Neural progenitor cell (in vitro differentiated cells): Measurements from ENCODE around the gene CLCN6. TPM values are rescaled to one million over a fixed set of nuclear protein-coding genes. Genes with fewer than 3 reads are reported as not detected.

Experiments used
- DNase-seq: peaks from one replicate; pipeline ENCODE4 v3.0.0-alpha.2; 2016; ENCODE audit warnings: low spot score
- H2AFZ ChIP-seq: fragments of 200-600 bp; sonication (generic); replicated peaks from 2 replicates; pipeline ENCODE4 v1.6.1; 2016; ENCODE audit warnings: antibody characterized with exemption
- H3F3A ChIP-seq: fragments of 200-600 bp; sonication (generic); 2 replicates; pipeline ENCODE4 v1.6.1; 2016; ENCODE audit warnings: antibody characterized with exemption, low read depth
- H3K27ac ChIP-seq: fragments of 200-600 bp; sonication (generic); 2 replicates; pipeline ENCODE4 v1.5.1; 2016; ENCODE audit warnings: mild to moderate bottlenecking
- H3K27me3 ChIP-seq: fragments of 200-600 bp; sonication (generic); 2 replicates; pipeline ENCODE4 v1.6.1; 2016; ENCODE audit warnings: mild to moderate bottlenecking, moderate library complexity
- H3K36me3 ChIP-seq: fragments of 200-600 bp; sonication (generic); 2 replicates; pipeline ENCODE4 v1.5.1; 2016
- H3K4me1 ChIP-seq: fragments of 200-600 bp; sonication (generic); 2 replicates; pipeline ENCODE4 v1.6.1; 2016; ENCODE audit warnings: mixed run types
- H3K4me2 ChIP-seq: fragments of 200-600 bp; sonication (generic); 2 replicates; pipeline ENCODE4 v1.6.1; 2016
- H3K4me3 ChIP-seq: fragments of 200-600 bp; sonication (generic); 2 replicates; pipeline ENCODE4 v1.5.1; 2016
- H3K79me2 ChIP-seq: fragments of 200-600 bp; sonication (generic); 2 replicates; pipeline ENCODE4 v1.6.1; 2016; ENCODE audit warnings: low read depth
- H3K9ac ChIP-seq: fragments of 200-600 bp; sonication (generic); 2 replicates; pipeline ENCODE4 v1.6.1; 2016
- H3K9me3 ChIP-seq: fragments of 200-600 bp; sonication (generic); 2 replicates; pipeline ENCODE4 v1.5.1; 2016; ENCODE audit warnings: low read depth
- H4K20me1 ChIP-seq: fragments of 200-600 bp; sonication (generic); 2 replicates; pipeline ENCODE4 v1.6.1; 2016; ENCODE audit warnings: low read depth
- H3K27ac Mint-ChIP-seq: 3 replicates; pipeline ENCODE4 v1.8.0; 2021; ENCODE audit warnings: mixed read lengths
- H3K27me3 Mint-ChIP-seq: 2 replicates; pipeline ENCODE4 v1.8.0; 2022; ENCODE audit warnings: low read depth, mild to moderate bottlenecking, inconsistent platforms, moderate library complexity, mixed read lengths; ENCODE audit not compliant: insufficient read depth
- H3K36me3 Mint-ChIP-seq: 3 replicates; pipeline ENCODE4 v1.8.0; 2021; ENCODE audit warnings: mixed read lengths
- H3K4me1 Mint-ChIP-seq: 3 replicates; pipeline ENCODE4 v1.8.0; 2021; ENCODE audit warnings: mixed read lengths
- H3K4me3 Mint-ChIP-seq: 3 replicates; pipeline ENCODE4 v1.8.0; 2021; ENCODE audit warnings: mild to moderate bottlenecking, moderate library complexity, mixed read lengths
- H3K9me3 Mint-ChIP-seq: 3 replicates; pipeline ENCODE4 v1.8.0; 2020; ENCODE audit warnings: mixed read lengths
- EZH2 ChIP-seq: fragments of 200-600 bp; sonication (generic); IDR thresholded peaks from 2 replicates; pipeline ENCODE4 v1.6.1; 2017; ENCODE audit warnings: antibody characterized with exemption, mild to moderate bottlenecking, moderate library complexity
- EZH2phosphoT487 ChIP-seq: fragments of 200-600 bp; sonication (generic); IDR thresholded peaks from 2 replicates; pipeline ENCODE4 v1.6.1; 2017; ENCODE audit warnings: antibody characterized with exemption
- total RNA-seq: library from RNA; depleted of rRNA; stranded (reverse); fragments of >200 nt; gene quantifications from 2 replicates; pipeline ENCODE4 v1.2.3, GENCODE V29; 2015; ENCODE audit warnings: low replicate concordance
- TF ChIP-seq, protein P1 (sequence below): fragments of 200-600 bp; sonication (generic); IDR thresholded peaks from 2 replicates; pipeline ENCODE4 v1.5.1; 2017; ENCODE audit warnings: antibody characterized with exemption, mild to moderate bottlenecking

CLCN6 gene
- total RNA-seq, 1 donor from 2014 or later: 10.3 TPM

DNA sequence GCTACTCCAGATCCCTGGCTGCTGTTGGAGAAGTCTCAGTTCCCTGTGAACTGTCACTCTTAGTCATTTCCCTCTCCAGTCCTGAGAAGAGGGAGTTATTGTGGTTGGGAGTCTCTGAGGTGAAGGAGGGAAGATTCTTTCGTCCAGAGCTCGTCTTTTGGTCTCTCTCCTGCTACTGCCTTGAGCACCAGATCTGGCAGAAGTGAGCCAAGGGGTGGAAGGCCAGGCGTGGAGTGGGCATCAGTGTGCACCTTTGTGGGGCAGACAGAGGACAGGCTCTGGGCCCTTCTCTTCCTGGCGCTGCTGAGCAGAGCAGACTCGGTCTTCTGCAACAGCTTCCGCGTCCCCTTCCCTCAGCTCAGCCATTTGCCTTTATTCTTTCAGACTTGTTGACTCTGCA, 19.1 kb downstream of the CLCN6 start:
- peaks cover 23% of the 10 kb centered on the region for H3K36me3 Mint-ChIP-seq

DNA sequence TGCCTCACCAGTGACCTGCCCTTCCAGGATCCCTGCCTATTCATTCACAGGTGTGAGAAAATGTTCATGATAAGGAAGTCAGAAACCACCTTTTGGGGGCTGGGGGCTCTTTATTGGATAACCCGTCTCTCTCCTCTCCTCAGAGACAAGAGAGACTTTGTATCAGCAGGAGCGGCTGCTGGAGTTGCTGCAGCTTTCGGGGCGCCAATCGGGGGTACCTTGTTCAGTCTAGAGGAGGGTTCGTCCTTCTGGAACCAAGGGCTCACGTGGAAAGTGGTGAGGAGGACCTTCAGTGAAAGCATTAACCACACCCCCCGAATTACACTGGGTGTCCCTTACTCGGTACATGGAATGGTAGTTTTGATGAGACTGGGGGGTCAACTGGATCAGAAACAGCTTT, 21.0 kb downstream of the CLCN6 start:
- Mint-ChIP-seq H3K27me3 (peaks cover 2% of the 10 kb centered on the region), H3K4me1 (no peaks in the 10 kb centered on the region), H3K4me3 (no peak overlapping the region), H3K36me3 (peaks cover 22% of the 10 kb centered on the region), H3K9me3 (no peaks in the 10 kb centered on the region), H3K27ac (no peak overlapping the region)
- TF ChIP-seq EZH2 (no peak), EZH2phosphoT487 (no peak)
- TF ChIP-seq, protein P1, sequence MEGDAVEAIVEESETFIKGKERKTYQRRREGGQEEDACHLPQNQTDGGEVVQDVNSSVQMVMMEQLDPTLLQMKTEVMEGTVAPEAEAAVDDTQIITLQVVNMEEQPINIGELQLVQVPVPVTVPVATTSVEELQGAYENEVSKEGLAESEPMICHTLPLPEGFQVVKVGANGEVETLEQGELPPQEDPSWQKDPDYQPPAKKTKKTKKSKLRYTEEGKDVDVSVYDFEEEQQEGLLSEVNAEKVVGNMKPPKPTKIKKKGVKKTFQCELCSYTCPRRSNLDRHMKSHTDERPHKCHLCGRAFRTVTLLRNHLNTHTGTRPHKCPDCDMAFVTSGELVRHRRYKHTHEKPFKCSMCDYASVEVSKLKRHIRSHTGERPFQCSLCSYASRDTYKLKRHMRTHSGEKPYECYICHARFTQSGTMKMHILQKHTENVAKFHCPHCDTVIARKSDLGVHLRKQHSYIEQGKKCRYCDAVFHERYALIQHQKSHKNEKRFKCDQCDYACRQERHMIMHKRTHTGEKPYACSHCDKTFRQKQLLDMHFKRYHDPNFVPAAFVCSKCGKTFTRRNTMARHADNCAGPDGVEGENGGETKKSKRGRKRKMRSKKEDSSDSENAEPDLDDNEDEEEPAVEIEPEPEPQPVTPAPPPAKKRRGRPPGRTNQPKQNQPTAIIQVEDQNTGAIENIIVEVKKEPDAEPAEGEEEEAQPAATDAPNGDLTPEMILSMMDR: no peak
- Histone ChIP-seq H3K4me3 (no peak overlapping the region), H2AFZ (no peak overlapping the region), H3K9me3 (no peaks in the 10 kb centered on the region), H4K20me1 (no peaks in the 10 kb centered on the region), H3K36me3 (no peaks in the 10 kb centered on the region), H3K9ac (no peak overlapping the region), H3K4me1 (no peaks in the 10 kb centered on the region), H3K4me2 (no peak overlapping the region), H3K27ac (no peak overlapping the region), H3K79me2 (no peaks in the 10 kb centered on the region), H3F3A (no peaks in the 10 kb centered on the region), H3K27me3 (no peaks in the 10 kb centered on the region)
- DNase-seq: no peak

More for the DNA sequence above, 19.1 kb downstream of the CLCN6 start:
- H3F3A ChIP-seq: no peaks in the 10 kb centered on the region
- no peaks in the 10 kb centered on the region for H4K20me1 ChIP-seq
- Mint-ChIP-seq H3K9me3 (no peaks in the 10 kb centered on the region), H3K4me1 (no peaks in the 10 kb centered on the region), H3K27ac (no peak overlapping the region), H3K4me3 (no peak overlapping the region), H3K27me3 (peaks cover 2% of the 10 kb centered on the region)
- H3K79me2 ChIP-seq: no peaks in the 10 kb centered on the region
- no peak overlapping the region for H3K9ac ChIP-seq
- TF ChIP-seq, protein P1: no peak
- TF ChIP-seq EZH2: no peak
- no peak for TF ChIP-seq EZH2phosphoT487
- no peaks in the 10 kb centered on the region for H3K27me3 ChIP-seq
- DNase-seq: no peak
- H3K4me2 ChIP-seq: no peak overlapping the region
- no peaks in the 10 kb centered on the region for H3K4me1 ChIP-seq
- H3K36me3 ChIP-seq: no peaks in the 10 kb centered on the region
- H3K4me3 ChIP-seq: no peak overlapping the region
- H2AFZ ChIP-seq: no peak overlapping the region
- H3K9me3 ChIP-seq: no peaks in the 10 kb centered on the region
- H3K27ac ChIP-seq: no peak overlapping the region

DNA sequence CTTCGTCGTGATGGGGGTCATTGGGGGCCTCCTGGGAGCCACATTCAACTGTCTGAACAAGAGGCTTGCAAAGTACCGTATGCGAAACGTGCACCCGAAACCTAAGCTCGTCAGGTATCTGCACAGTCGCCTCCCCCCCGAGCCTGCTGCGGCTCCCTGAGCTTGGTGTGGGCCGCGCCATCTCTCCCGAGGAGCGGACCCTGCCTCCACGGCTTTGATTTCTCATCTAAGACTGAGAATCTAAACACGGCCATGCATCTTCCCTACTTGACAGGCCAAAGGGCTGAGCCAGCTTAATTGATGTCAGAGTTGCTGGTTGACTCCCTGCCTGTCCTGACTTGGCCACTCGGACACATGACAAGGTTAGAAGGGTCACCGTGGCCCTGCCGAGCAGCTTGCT, 22.5 kb downstream of the CLCN6 start:
- Histone ChIP-seq H3K27ac (no peak overlapping the region), H2AFZ (no peak overlapping the region), H3K4me3 (no peak overlapping the region), H3K79me2 (no peaks in the 10 kb centered on the region), H3F3A (no peaks in the 10 kb centered on the region), H3K4me2 (no peak overlapping the region), H3K9ac (no peak overlapping the region), H3K36me3 (no peaks in the 10 kb centered on the region), H3K4me1 (no peaks in the 10 kb centered on the region), H3K27me3 (no peaks in the 10 kb centered on the region), H3K9me3 (no peaks in the 10 kb centered on the region), H4K20me1 (no peaks in the 10 kb centered on the region)
- Mint-ChIP-seq H3K4me1 (no peaks in the 10 kb centered on the region), H3K36me3 (peaks cover 21% of the 10 kb centered on the region), H3K4me3 (no peak overlapping the region), H3K9me3 (no peaks in the 10 kb centered on the region), H3K27me3 (peaks cover 2% of the 10 kb centered on the region), H3K27ac (no peak overlapping the region)
- no peak for TF ChIP-seq EZH2phosphoT487
- TF ChIP-seq, protein P1: no peak
- no peak for TF ChIP-seq EZH2
- DNase-seq: no peak
